KMS-11 (cell line): Measurements from ENCODE around the gene CD28.
A peak's percentile ranks its signal among the peaks of the same experiment; 100 is the strongest.

ENCODE experiments used
- H2AFZ ChIP-seq: fragments of 200-600 bp; sonication (generic); 2 replicates; pipeline ENCODE4 v1.6.1; 2016; ENCODE audit warnings: antibody characterized with exemption, mixed run types, low read depth
- H3K27ac ChIP-seq: fragments of 200-600 bp; sonication (generic); 2 replicates; pipeline ENCODE4 v1.6.1; 2016; ENCODE audit warnings: mild to moderate bottlenecking, mixed run types
- H3K27me3 ChIP-seq: fragments of 200-600 bp; sonication (generic); 2 replicates; pipeline ENCODE4 v1.6.1; 2017; ENCODE audit warnings: mild to moderate bottlenecking, low read depth, mixed run types, moderate library complexity; ENCODE audit not compliant: insufficient read depth
- H3K36me3 ChIP-seq: fragments of 200-600 bp; sonication (generic); 2 replicates; pipeline ENCODE4 v1.6.1; 2017; ENCODE audit warnings: mild to moderate bottlenecking, mixed run types; ENCODE audit not compliant: insufficient read depth
- H3K4me1 ChIP-seq: fragments of 200-600 bp; sonication (generic); 2 replicates; pipeline ENCODE4 v1.6.1; 2016; ENCODE audit warnings: mild to moderate bottlenecking, low read depth, mixed run types; ENCODE audit not compliant: poor library complexity, severe bottlenecking
- H3K4me2 ChIP-seq: fragments of 200-600 bp; sonication (generic); 2 replicates; pipeline ENCODE4 v1.7.0; 2016; ENCODE audit warnings: mild to moderate bottlenecking, mixed run types
- H3K4me3 ChIP-seq: fragments of 200-600 bp; sonication (generic); IDR thresholded peaks from 2 replicates; pipeline ENCODE4 v1.6.1; 2017; ENCODE audit warnings: low read depth, low read length, mixed read lengths; ENCODE audit not compliant: insufficient read depth
- H3K79me2 ChIP-seq: fragments of 200-600 bp; sonication (generic); 2 replicates; pipeline ENCODE4 v1.6.1; 2016; ENCODE audit warnings: low read depth, mixed run types; ENCODE audit not compliant: insufficient read depth
- H3K9ac ChIP-seq: fragments of 200-600 bp; sonication (generic); 2 replicates; pipeline ENCODE4 v1.6.1; 2016; ENCODE audit warnings: mild to moderate bottlenecking, mixed run types
- H4K20me1 ChIP-seq: fragments of 200-600 bp; sonication (generic); 2 replicates; pipeline ENCODE4 v1.6.1; 2016; ENCODE audit warnings: mild to moderate bottlenecking, mixed run types; ENCODE audit not compliant: insufficient read depth
- TF ChIP-seq, protein P1 (sequence below): fragments of 200-600 bp; sonication (generic); conservative IDR thresholded peaks from 2 replicates; pipeline ENCODE4 v1.6.1; 2017; ENCODE audit warnings: low read depth, mild to moderate bottlenecking, antibody characterized with exemption, low read length, moderate library complexity, mixed read lengths

Gene CD28

DNA sequence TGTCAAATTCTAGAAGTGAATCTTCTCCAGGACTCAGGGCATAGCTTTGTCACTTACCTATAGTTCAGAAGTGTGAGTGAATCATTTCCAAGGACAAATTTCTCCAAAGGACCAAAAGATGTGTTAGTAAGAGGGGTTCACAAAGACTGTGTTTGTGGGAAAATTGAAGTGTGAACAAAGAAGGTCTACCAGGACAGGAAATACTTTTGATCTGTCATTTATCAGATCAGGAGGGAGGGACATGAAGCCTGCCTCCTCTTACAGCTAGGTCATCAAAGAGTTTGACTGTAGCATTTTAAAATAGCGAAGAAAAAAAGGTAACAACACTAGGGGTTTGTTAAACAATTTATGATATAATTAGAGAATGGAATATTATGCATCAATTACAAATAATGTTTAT is 2.0 kb upstream of the CD28 start:
- Histone ChIP-seq H3K9ac (peak overlapping the region; percentile 27; the same call in 1 of the 2 replicates), H2AFZ (peak overlapping the region; percentile 55), H3K4me3 (no peak overlapping the region), H3K4me2 (peak overlapping the region; percentile 74), H3K79me2 (peaks cover 29% of the 10 kb centered on the region), H3K27me3 (no peaks in the 10 kb centered on the region), H3K27ac (peak overlapping the region; percentile 74), H4K20me1 (no peaks in the 10 kb centered on the region), H3K36me3 (no peaks in the 10 kb centered on the region), H3K4me1 (peaks cover 63% of the 10 kb centered on the region)
- TF ChIP-seq, protein P1, sequence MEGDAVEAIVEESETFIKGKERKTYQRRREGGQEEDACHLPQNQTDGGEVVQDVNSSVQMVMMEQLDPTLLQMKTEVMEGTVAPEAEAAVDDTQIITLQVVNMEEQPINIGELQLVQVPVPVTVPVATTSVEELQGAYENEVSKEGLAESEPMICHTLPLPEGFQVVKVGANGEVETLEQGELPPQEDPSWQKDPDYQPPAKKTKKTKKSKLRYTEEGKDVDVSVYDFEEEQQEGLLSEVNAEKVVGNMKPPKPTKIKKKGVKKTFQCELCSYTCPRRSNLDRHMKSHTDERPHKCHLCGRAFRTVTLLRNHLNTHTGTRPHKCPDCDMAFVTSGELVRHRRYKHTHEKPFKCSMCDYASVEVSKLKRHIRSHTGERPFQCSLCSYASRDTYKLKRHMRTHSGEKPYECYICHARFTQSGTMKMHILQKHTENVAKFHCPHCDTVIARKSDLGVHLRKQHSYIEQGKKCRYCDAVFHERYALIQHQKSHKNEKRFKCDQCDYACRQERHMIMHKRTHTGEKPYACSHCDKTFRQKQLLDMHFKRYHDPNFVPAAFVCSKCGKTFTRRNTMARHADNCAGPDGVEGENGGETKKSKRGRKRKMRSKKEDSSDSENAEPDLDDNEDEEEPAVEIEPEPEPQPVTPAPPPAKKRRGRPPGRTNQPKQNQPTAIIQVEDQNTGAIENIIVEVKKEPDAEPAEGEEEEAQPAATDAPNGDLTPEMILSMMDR: no peak

DNA sequence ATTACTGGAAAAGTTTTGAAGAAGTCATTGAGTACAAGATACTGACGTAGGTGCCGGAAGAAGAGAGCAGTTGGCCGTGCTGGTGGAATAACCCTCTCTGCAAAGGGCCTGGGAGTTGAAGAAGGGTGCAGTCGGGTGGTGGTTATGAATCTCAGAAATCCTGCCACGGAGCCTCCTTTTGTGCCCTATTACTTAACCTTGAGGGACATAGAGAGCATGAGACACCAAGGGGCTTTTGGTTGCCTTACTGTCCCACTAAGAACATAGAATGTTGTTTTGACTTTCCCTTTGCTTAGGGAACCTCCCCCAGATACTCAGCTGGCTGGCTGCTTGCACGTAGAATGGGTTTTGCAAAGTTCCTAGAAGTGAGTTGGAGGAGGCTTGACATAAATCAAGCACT is 1.3 kb upstream of the CD28 start:
- no peaks in the 10 kb centered on the region for H3K36me3 ChIP-seq
- peaks cover 37% of the 10 kb centered on the region for H3K79me2 ChIP-seq
- H3K4me2 ChIP-seq: peak overlapping the region; percentile 74
- peak overlapping the region; percentile 18 for H3K4me3 ChIP-seq
- H3K4me1 ChIP-seq: peaks cover 68% of the 10 kb centered on the region
- no peaks in the 10 kb centered on the region for H3K27me3 ChIP-seq
- TF ChIP-seq, protein P1: no peak
- peak overlapping the region; percentile 27; the same call in 1 of the 2 replicates for H3K9ac ChIP-seq
- H4K20me1 ChIP-seq: no peaks in the 10 kb centered on the region
- peak overlapping the region; percentile 74 for H3K27ac ChIP-seq
- peak overlapping the region; percentile 19; the same call in 1 of the 2 replicates for H2AFZ ChIP-seq

DNA sequence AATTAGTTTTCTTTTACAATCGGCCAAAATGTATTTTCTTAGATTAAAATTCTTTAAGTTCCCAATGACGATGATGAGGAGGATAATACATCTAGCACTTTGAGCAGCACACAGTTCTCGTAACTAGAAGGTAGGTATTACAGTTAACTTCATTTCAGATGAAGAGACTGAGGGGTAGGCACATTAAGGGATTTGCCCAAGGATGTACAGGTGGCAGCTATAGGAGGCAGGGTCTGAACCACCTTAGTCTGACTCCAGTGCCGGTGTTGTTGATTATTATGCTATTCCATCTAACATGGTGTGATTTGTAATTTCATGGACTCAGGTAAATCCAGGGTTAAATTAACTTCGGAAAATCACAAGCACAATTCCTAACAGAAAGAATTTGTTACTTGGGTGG is 1.1 kb downstream of the CD28 start:
- H3K9ac ChIP-seq: peak overlapping the region; percentile 83
- no peaks in the 10 kb centered on the region for H3K36me3 ChIP-seq
- TF ChIP-seq, protein P1: no peak
- peak overlapping the region; percentile 83 for H3K4me2 ChIP-seq
- no peaks in the 10 kb centered on the region for H3K27me3 ChIP-seq
- H2AFZ ChIP-seq: no peak overlapping the region
- H3K79me2 ChIP-seq: peaks cover 60% of the 10 kb centered on the region
- peak overlapping the region; percentile 74 for H3K27ac ChIP-seq
- peak overlapping the region; percentile 60 for H3K4me3 ChIP-seq
- peaks cover 92% of the 10 kb centered on the region for H3K4me1 ChIP-seq
- no peaks in the 10 kb centered on the region for H4K20me1 ChIP-seq

DNA sequence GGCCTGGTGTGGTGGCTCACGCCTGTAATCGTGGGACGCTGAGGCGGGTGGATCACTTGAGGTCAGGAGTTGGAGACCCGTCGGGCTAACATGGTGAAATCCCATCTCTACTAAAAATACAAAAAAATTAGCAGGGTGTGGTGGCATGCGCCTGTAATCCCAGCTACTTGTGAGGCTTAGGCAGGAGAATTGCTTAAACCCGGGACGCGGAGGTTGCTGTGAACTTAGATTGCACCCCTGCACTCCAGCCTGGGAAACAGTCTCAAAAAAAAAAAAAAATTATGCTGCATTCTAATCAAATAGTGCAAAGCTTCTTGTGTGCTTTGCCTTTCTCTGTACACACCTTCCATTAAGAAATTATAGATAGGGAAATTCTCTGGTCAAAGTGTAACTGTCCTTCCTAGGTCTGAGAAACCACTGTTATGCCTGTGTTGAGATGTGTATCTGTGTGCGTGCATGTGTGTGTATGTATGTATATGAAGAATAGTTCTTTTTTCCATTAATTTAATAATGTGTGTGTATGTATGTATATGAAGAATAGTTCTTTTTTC is 2.5 kb downstream of the CD28 start:
- H3K4me2 ChIP-seq: peak overlapping the region; percentile 83
- H3K27me3 ChIP-seq: no peaks in the 10 kb centered on the region
- H3K79me2 ChIP-seq: peaks cover 74% of the 10 kb centered on the region
- no peaks in the 10 kb centered on the region for H3K36me3 ChIP-seq
- no peak overlapping the region for H3K4me3 ChIP-seq
- H3K9ac ChIP-seq: peak overlapping the region; percentile 83
- no peak overlapping the region for H2AFZ ChIP-seq
- TF ChIP-seq, protein P1: no peak
- H3K27ac ChIP-seq: peak overlapping the region; percentile 74
- H4K20me1 ChIP-seq: no peaks in the 10 kb centered on the region
- H3K4me1 ChIP-seq: peaks cover 94% of the 10 kb centered on the region
